Lower leg skin (tissue), 3 donors: ENCODE results near the gene RAD17.

Source experiments
- POLR2A ChIP-seq, 2 donors: fragments of 450-650 bp; IDR thresholded peaks; one replicate each; pipeline ENCODE4 v1.6.1; 2016 to 2017; ENCODE audit warnings: antibody characterized with exemption in 2 of 2, mild to moderate bottlenecking in 1 of 2, moderate library complexity in 1 of 2
- TF ChIP-seq, protein P1 (sequence below), 3 donors: fragments of 450-650 bp; IDR thresholded peaks; one replicate each; pipeline ENCODE4 v1.5.1; 2016; ENCODE audit warnings: antibody characterized with exemption in 3 of 3, mild to moderate bottlenecking in 3 of 3, moderate library complexity in 2 of 3

DNA sequence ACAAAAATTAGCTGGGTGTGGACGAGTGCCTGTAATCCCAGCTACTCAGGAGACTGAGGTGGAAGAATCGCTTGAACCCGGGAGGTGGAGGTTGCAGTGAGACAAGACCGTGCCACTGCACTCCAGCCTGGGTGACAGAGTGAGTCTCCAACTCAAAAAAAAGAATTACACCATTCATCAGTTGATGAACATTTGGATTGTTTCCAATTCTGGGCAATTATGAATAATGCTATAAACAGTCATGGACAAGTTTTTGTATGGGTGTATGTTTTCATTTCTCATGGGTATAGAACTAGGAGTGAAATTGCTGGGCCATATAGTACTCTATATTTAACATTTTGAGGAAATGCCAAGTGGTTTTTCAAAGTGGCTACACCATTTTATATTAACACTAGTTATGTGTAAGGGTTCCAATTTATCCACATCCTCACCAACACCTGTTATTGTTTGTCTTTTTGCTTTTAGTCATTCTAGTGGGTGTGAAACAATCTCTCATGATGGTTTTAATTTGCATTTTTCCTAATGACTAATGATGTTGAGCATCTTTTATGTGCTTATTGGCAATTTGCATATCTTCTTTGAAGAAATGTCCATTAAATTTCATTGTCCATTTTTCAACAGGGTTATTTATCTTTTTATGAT is 28.0 kb upstream of the RAD17 start:
- TF ChIP-seq POLR2A (IDR thresholded peaks at IDR 0.05): no peak
- TF ChIP-seq, protein P1, sequence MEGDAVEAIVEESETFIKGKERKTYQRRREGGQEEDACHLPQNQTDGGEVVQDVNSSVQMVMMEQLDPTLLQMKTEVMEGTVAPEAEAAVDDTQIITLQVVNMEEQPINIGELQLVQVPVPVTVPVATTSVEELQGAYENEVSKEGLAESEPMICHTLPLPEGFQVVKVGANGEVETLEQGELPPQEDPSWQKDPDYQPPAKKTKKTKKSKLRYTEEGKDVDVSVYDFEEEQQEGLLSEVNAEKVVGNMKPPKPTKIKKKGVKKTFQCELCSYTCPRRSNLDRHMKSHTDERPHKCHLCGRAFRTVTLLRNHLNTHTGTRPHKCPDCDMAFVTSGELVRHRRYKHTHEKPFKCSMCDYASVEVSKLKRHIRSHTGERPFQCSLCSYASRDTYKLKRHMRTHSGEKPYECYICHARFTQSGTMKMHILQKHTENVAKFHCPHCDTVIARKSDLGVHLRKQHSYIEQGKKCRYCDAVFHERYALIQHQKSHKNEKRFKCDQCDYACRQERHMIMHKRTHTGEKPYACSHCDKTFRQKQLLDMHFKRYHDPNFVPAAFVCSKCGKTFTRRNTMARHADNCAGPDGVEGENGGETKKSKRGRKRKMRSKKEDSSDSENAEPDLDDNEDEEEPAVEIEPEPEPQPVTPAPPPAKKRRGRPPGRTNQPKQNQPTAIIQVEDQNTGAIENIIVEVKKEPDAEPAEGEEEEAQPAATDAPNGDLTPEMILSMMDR (IDR thresholded peaks at IDR 0.05): no peak
